ENCODE data around the gene LCLAT1.

Gene LCLAT1

GRCh38 chr2:30405260-30405605, 41.8 kb upstream of the LCLAT1 start:
- Histone ChIP-seq H4K20me1 (ENCODE audit: insufficient read depth, low read length) (no peaks in the 10 kb centered on the region), H3K4me2 (ENCODE audit: low read length) (no peak overlapping the region), H3K27ac (ENCODE audit: low read length) (no peak overlapping the region), H3K9ac (ENCODE audit: low read length) (no peak overlapping the region), H3K79me2 (ENCODE audit: low read length) (no peaks in the 10 kb centered on the region), H3K27me3 (ENCODE audit: low read depth, low read length) (peaks cover 49% of the 10 kb centered on the region), H2AFZ (ENCODE audit: low read depth, low read length) (no peak overlapping the region), H3K4me3 (ENCODE audit: low read length) (no peak overlapping the region), H3K4me1 (ENCODE audit: low read length) (no peaks in the 10 kb centered on the region), H3K36me3 (replicated peaks; ENCODE audit: low read depth, low read length) (no peaks in the 10 kb centered on the region), H3K9me3 (ENCODE audit: insufficient read depth, low read length) (no peaks in the 10 kb centered on the region)
- TF ChIP-seq, protein P1, sequence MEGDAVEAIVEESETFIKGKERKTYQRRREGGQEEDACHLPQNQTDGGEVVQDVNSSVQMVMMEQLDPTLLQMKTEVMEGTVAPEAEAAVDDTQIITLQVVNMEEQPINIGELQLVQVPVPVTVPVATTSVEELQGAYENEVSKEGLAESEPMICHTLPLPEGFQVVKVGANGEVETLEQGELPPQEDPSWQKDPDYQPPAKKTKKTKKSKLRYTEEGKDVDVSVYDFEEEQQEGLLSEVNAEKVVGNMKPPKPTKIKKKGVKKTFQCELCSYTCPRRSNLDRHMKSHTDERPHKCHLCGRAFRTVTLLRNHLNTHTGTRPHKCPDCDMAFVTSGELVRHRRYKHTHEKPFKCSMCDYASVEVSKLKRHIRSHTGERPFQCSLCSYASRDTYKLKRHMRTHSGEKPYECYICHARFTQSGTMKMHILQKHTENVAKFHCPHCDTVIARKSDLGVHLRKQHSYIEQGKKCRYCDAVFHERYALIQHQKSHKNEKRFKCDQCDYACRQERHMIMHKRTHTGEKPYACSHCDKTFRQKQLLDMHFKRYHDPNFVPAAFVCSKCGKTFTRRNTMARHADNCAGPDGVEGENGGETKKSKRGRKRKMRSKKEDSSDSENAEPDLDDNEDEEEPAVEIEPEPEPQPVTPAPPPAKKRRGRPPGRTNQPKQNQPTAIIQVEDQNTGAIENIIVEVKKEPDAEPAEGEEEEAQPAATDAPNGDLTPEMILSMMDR (IDR thresholded peaks at IDR 0.05; ENCODE audit: low read depth, low read length): no peak
- no peak for TF ChIP-seq EZH2phosphoT487 (IDR thresholded peaks at IDR 0.05; ENCODE audit: low read depth)

- no peak for TF ChIP-seq EZH2phosphoT487 (IDR thresholded peaks at IDR 0.05; ENCODE audit: low read depth)
- TF ChIP-seq, protein P1 (IDR thresholded peaks at IDR 0.05; ENCODE audit: low read depth, low read length): no peak
- Histone ChIP-seq H2AFZ (ENCODE audit: low read depth, low read length) (no peak overlapping the region), H3K79me2 (ENCODE audit: low read length) (no peaks in the 10 kb centered on the region), H4K20me1 (ENCODE audit: insufficient read depth, low read length) (no peaks in the 10 kb centered on the region), H3K9ac (ENCODE audit: low read length) (no peak overlapping the region), H3K4me3 (ENCODE audit: low read length) (no peak overlapping the region), H3K27me3 (ENCODE audit: low read depth, low read length) (peaks cover 42% of the 10 kb centered on the region), H3K9me3 (ENCODE audit: insufficient read depth, low read length) (no peaks in the 10 kb centered on the region), H3K36me3 (replicated peaks; ENCODE audit: low read depth, low read length) (no peaks in the 10 kb centered on the region), H3K27ac (ENCODE audit: low read length) (no peak overlapping the region), H3K4me2 (ENCODE audit: low read length) (no peak overlapping the region), H3K4me1 (ENCODE audit: low read length) (no peaks in the 10 kb centered on the region; the same call in 1 of the 2 replicates)
Observed at GRCh38 chr2:30406853-30407252, 40.2 kb upstream of the LCLAT1 start.

GRCh38 chr2:30408961-30409387, 38.1 kb upstream of the LCLAT1 start:
- no peak overlapping the region for H2AFZ ChIP-seq (ENCODE audit: low read depth, low read length)
- no peak overlapping the region for H3K4me2 ChIP-seq (ENCODE audit: low read length)
- H3K27me3 ChIP-seq (ENCODE audit: low read depth, low read length): peaks cover 33% of the 10 kb centered on the region
- H3K36me3 ChIP-seq (replicated peaks; ENCODE audit: low read depth, low read length): no peaks in the 10 kb centered on the region
- TF ChIP-seq, protein P1 (IDR thresholded peaks at IDR 0.05; ENCODE audit: low read depth, low read length): no peak
- TF ChIP-seq EZH2phosphoT487 (IDR thresholded peaks at IDR 0.05; ENCODE audit: low read depth): no peak
- H3K9me3 ChIP-seq (ENCODE audit: insufficient read depth, low read length): no peaks in the 10 kb centered on the region
- no peaks in the 10 kb centered on the region for H3K79me2 ChIP-seq (ENCODE audit: low read length)
- no peaks in the 10 kb centered on the region; the same call in 1 of the 2 replicates for H3K4me1 ChIP-seq (ENCODE audit: low read length)
- H4K20me1 ChIP-seq (ENCODE audit: insufficient read depth, low read length): no peaks in the 10 kb centered on the region
- H3K27ac ChIP-seq (ENCODE audit: low read length): no peak overlapping the region
- no peak overlapping the region for H3K9ac ChIP-seq (ENCODE audit: low read length)
- no peak overlapping the region for H3K4me3 ChIP-seq (ENCODE audit: low read length)

GRCh38 chr2:30410217-30410616, 36.8 kb upstream of the LCLAT1 start:
- peaks cover 32% of the 10 kb centered on the region for H3K27me3 ChIP-seq (ENCODE audit: low read depth, low read length)
- no peak overlapping the region for H2AFZ ChIP-seq (ENCODE audit: low read depth, low read length)
- no peaks in the 10 kb centered on the region; the same call in 1 of the 2 replicates for H3K4me1 ChIP-seq (ENCODE audit: low read length)
- no peak overlapping the region for H3K4me2 ChIP-seq (ENCODE audit: low read length)
- H3K27ac ChIP-seq (ENCODE audit: low read length): no peak overlapping the region
- no peak overlapping the region for H3K9ac ChIP-seq (ENCODE audit: low read length)
- no peak overlapping the region for H3K4me3 ChIP-seq (ENCODE audit: low read length)
- no peaks in the 10 kb centered on the region for H3K36me3 ChIP-seq (replicated peaks; ENCODE audit: low read depth, low read length)
- no peaks in the 10 kb centered on the region for H4K20me1 ChIP-seq (ENCODE audit: insufficient read depth, low read length)
- H3K79me2 ChIP-seq (ENCODE audit: low read length): no peaks in the 10 kb centered on the region
- no peaks in the 10 kb centered on the region for H3K9me3 ChIP-seq (ENCODE audit: insufficient read depth, low read length)
- TF ChIP-seq EZH2phosphoT487 (IDR thresholded peaks at IDR 0.05; ENCODE audit: low read depth): no peak
- TF ChIP-seq, protein P1 (IDR thresholded peaks at IDR 0.05; ENCODE audit: low read depth, low read length): no peak

Data from OCI-LY3 (cell line).